Stimulated activated CD8-positive, alpha-beta memory T cell treated with anti-CD3 and anti-CD28 coated beads, Interleukin-15, amount 100 ng/mL, for 48 hours (primary cell): ENCODE results near the gene ARHGEF37.

Source experiments
- DNase-seq, 2 donors: peaks; one replicate each; pipeline ENCODE4 v3.0.0-alpha.2; 2020; ENCODE audit warnings: low read depth in 2 of 2

Gene ARHGEF37

GRCh38 chr5:149628221-149628620 lies 46.9 kb downstream of the ARHGEF37 start:
- no peak for DNase-seq

- no peak for DNase-seq
Observed at GRCh38 chr5:149628846-149629388, 47.6 kb downstream of the ARHGEF37 start.

DNA sequence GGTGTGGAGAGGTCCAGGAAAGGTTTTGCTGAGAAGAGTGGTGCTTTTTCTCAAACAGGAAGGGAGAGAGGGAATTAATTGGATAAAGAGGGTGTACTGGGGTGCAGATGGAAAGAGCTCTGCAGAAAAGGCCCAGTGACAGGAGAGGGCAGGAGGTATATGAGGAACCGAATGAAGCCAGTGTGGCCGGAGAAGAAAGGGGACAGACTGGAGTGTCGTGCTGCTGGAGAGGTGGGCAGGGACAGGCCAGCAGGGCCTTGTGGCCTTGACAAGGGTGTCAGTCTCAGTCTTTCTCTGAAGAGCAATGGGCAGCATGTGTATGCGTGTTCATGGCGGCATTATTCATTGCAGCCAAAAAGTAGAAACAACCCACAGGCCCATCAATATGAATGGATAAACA lies 48.1 kb downstream of the ARHGEF37 start:
- no peak for DNase-seq

GRCh38 chr5:149630337-149630736 lies 49.0 kb downstream of the ARHGEF37 start:
- DNase-seq, result no peak

DNA sequence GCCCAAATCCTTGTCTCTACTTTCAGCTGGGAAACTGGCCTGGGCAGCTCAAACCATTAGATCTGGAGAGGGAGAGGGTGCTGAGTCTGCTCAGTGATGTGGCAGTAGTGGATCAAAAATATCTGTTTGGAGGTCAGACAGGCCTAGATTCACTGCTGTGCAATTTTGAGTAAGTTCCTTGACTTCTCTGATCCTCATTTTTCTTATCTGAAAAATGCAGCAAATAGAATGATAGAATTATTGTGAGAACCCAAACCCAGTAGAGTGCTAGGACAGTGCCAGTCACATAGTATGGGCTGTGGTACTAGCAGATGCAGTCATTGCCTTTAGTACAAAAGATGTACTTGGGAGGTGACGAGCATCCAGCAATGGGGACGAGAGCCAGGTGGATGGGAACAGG lies 50.2 kb downstream of the ARHGEF37 start:
- no peak for DNase-seq

DNA sequence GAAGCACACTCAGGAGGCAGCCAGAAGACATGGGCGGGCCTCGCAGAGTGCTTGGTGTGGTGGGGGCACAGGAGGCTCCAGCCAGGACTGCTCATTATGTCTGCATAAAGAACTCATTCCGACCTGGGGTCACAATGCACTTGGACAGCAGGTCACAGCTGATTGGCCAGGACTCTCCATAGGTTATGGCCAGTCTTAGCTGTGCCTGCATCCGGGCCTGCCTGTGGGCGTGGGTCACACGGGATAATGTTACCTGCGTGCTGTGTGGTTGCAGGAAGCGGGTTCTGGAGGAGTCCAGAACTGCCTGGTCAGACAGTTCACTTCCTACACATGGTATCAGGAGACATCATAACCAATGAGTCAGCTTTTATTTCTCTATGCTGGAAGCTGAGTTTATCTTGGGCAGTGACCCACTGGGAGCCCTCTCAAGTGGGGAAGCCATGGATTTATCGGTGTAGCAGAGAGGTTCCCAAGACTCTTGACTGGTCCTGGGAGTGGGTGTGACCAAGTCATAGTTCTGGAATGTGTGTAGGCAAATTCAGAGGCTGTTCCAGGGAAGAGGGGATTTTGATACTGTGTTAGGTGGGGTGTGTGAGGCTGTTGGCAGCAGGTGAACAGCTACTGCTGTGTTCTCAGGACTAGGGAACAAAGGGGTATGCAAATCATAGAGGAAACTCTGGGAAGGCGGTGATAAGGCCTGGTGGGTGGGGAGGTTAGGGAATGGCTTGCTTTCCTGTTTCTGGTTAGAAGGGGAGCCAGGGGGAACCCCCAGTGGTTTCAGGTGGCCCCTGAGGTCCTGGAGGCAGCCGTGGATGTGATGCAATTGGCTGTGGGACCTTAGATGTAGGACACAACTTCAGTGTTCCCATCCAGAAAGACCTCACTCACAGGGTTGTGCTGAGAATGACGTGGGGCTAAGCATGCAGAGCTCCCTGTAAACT lies 51.3 kb downstream of the ARHGEF37 start:
- DNase-seq, result no peak

GRCh38 chr5:149633476-149634350 lies 52.4 kb downstream of the ARHGEF37 start:
- DNase-seq, result no peak

DNA sequence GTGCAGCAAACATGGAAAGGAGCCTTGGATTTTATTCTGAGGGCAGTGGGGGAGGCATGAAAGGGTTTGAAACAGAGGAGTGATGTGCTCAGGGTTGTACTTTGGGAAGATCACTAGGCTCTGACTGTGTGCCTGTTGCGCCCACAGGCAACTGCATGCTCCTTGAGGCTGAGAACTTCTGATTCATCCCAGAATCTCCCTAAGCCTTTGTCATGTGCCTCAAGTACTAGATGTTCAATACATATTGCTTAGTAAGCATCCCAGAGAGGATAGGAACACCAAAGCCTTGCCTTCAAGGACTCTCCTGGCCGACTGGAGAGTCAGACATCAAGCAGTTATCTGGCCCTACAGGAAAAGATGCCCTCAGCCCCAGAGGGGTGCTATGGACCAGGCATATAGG lies 54.1 kb downstream of the ARHGEF37 start:
- DNase-seq, result no peak

- no peak for DNase-seq
Observed at GRCh38 chr5:149636191-149636860, 55.0 kb downstream of the ARHGEF37 start.

GRCh38 chr5:149636861-149637246 lies 55.6 kb downstream of the ARHGEF37 start:
- DNase-seq, result peak in 1 of 2 donors; percentile 33

DNA sequence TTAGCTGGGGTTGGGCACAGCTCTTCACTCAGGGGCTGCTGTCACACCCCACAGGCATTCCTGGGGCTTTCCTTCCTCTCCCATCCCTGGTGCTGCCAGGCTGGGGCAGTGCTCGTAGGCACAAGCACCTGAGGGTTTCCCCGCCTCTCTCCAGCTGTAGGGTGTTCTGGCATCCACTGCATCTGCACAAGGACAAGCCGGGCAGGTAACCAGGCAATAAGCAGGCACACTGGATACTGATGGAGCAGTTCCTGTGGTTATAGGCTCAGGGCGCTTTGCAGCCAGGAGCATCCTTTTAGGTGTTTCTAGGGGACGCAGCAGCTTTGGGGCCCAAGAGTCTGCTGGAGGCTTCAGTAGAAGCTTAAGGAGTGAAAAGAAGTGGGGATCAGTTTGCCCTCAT lies 56.8 kb downstream of the ARHGEF37 start:
- no peak for DNase-seq

GRCh38 chr5:149638546-149639241 lies 57.4 kb downstream of the ARHGEF37 start:
- DNase-seq, result no peak

- DNase-seq, result no peak
Observed at GRCh38 chr5:149639737-149640136, 58.4 kb downstream of the ARHGEF37 start.

DNA sequence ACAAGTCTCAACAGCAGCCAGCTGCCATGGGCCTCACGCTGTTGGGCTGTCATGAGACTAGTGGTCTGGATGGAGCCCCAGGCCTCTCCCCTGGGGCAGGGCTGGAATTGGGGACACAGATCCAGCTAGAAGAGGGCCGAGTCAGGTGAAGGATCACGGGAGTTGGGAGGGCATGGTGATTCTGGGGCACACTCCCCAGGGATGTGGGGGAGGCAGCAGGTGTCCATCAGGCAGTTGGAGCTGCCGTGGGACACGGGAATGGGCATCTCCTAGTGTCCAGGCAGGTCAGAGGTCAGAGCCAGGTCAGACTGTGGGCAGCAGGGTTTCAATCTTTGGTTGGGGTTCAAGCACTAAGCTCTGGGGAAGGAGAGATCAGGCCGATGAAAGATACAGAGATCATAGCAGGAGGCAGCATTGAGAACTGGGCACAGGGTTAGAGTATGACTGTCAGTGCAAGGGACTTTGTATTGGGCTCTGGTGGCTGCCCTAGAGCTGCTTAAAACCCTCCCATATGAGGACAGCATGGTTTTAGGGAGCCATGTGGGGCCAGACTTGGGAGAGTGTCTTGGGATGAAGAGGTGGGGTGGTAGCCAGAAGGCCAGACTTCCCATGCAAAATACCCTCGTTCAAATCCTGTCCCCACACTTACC lies 59.2 kb downstream of the ARHGEF37 start:
- DNase-seq, result no peak

DNA sequence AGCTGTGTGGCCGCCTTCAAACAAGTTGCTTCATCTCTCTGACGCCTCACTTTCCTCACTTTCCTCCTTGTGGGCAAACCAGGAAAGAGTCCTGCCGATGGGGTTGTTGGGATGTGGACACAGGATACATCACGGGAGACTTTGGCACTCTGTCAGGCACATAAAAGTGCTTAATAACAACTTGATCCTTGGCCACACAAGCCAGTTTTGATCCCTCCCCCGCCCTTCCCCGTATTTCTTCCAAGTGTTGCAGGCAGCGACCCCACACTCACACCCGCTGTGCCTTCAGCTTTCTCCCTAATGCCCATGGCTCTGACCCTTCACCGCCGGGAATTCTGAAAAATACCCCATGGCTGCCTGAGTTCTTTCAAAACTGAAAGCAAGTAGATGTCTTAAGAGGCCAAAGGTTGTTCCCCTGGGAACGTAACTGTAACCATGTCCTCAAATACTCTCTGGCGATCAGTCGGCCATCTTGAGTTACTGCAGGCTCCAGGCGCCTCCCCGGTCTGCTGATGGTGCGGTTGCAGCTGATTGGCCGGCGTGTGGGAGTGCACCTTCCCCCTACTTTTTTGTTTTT lies 59.8 kb downstream of the ARHGEF37 start:
- no peak for DNase-seq

DNA sequence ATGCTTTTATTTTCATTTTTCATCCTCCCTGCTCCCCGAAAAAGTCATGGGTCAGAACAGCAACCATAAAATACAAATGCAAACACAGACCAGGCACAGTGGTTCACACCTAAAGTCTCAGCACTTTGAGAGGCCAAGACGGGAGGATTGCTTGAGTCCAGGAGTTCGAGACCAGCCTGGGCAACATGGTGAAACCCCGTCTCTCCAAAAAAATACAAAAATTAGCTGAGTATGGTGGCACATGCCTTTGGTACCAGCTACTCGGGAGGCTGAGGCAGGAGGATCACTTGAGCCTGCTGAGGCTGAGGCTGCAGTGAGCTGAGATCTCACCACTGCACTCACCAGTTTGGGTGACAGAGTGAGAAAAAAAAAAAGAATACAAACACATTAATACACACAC lies 60.3 kb downstream of the ARHGEF37 start:
- DNase-seq, result no peak

- no peak for DNase-seq
Observed at GRCh38 chr5:149643781-149644180, 62.5 kb downstream of the ARHGEF37 start.

DNA sequence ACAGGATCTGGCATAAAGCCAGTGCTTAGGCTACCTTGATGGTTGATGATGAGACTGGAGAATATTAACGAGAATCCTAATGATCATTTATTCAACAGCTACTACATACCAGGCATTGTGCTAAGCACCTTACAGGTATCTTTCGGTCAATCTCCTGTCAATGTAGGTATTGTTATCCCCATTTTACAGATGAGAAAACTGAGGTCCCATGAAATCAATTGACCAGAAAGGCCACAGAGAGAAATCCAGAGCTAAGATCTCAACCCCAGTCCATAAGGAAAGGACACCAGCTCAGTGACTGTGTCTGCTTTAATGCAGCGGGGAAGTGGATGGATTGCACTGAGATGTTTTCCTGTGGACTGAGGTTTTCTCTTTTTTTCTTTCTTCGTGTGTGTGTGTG lies 63.3 kb downstream of the ARHGEF37 start:
- no peak for DNase-seq

DNA sequence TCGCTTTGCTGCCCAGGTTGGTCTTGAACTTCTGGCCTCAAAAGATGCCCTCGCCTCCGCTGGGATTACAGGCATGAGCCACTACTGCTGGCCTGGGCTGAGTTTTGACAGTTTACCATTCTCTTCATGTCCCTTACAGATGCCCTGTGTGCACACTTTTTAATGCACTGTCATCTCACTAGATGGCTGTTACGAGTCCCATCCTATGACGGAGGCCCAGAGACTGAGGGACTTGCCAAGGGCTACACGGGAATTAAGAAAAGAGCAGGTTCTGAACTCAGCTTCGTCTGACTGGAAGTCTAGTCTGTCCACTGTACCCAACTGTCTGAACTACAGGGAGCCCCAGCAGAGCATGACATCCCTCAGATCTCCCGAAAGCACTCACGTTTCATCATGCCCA lies 63.9 kb downstream of the ARHGEF37 start:
- no peak for DNase-seq

- DNase-seq, result no peak
Observed at GRCh38 chr5:149645725-149646124, 64.4 kb downstream of the ARHGEF37 start.
